Measurements from ENCODE around the gene MAP3K9. TPM values are rescaled to one million over a fixed set of nuclear protein-coding genes. Genes with fewer than 3 reads are reported as not detected.

The MAP3K9 gene
- total and polyA plus RNA-seq, 5 donors, result 1.4 to 2.5 (median 1.9) TPM

GRCh38 chr14:70722418-70722817 is 86.9 kb downstream of the MAP3K9 start:
- intact Hi-C loops (cut with DNase I), result no loop called here
- WGBS, result 80% methylated on average over 3 of the region's 3 CpGs

GRCh38 chr14:70721542-70721941 is 87.8 kb downstream of the MAP3K9 start:
- ATAC-seq (no peak), DNase-seq (no peak)
- no peak overlapping the region for H3K27ac ChIP-seq (ENCODE audit: low read length)
- H3K9me3 ChIP-seq (ENCODE audit: control insufficient read depth, low read length), result no peaks in the 10 kb centered on the region
- 47% methylated on average over 2 of the region's 2 CpGs for WGBS
- intact Hi-C loops (cut with DNase I), result no loop called here
- H3K4me3 ChIP-seq (ENCODE audit: low read length), result no peak overlapping the region
- no peaks in the 10 kb centered on the region for H3K27me3 ChIP-seq (ENCODE audit: control insufficient read depth, insufficient read depth)
- H3K4me1 ChIP-seq (ENCODE audit: control insufficient read depth, insufficient read depth, low read length), result no peaks in the 10 kb centered on the region

More at GRCh38 chr14:70722418-70722817, 86.9 kb downstream of the MAP3K9 start:
- no peak overlapping the region for H3K27ac ChIP-seq (ENCODE audit: low read length)
- no peaks in the 10 kb centered on the region for H3K9me3 ChIP-seq (ENCODE audit: control insufficient read depth, low read length)
- DNase-seq (no peak), ATAC-seq (no peak)
- H3K4me1 ChIP-seq (ENCODE audit: control insufficient read depth, insufficient read depth, low read length), result peaks cover 6% of the 10 kb centered on the region
- no peak overlapping the region for H3K4me3 ChIP-seq (ENCODE audit: low read length)
- no peaks in the 10 kb centered on the region for H3K27me3 ChIP-seq (ENCODE audit: control insufficient read depth, insufficient read depth)

GRCh38 chr14:70718383-70719118 is 90.8 kb downstream of the MAP3K9 start:
- intact Hi-C loops (cut with DNase I), result loop anchor here in 2 of 4 donors (10.0 kb wide), 2 partner anchors 94 to 96 kb away; no protein-coding TSS in a partner anchor
- H3K27me3 ChIP-seq (ENCODE audit: control insufficient read depth, insufficient read depth), result no peaks in the 10 kb centered on the region
- no peaks in the 10 kb centered on the region for H3K4me1 ChIP-seq (ENCODE audit: control insufficient read depth, insufficient read depth, low read length)
- H3K4me3 ChIP-seq (ENCODE audit: low read length), result no peak overlapping the region
- 83% methylated on average over 8 of the region's 8 CpGs for WGBS
- no peaks in the 10 kb centered on the region for H3K9me3 ChIP-seq (ENCODE audit: control insufficient read depth, low read length)
- ATAC-seq (peak in 1 of 2 donors; percentile 19), DNase-seq (no peak)
- H3K27ac ChIP-seq (ENCODE audit: low read length), result no peak overlapping the region

- WGBS, result 29% methylated on average over 1 of the region's 1 CpG
- no peak overlapping the region for H3K27ac ChIP-seq (ENCODE audit: low read length)
- no peaks in the 10 kb centered on the region for H3K4me1 ChIP-seq (ENCODE audit: control insufficient read depth, insufficient read depth, low read length)
- no peak overlapping the region for H3K4me3 ChIP-seq (ENCODE audit: low read length)
- DNase-seq (no peak), ATAC-seq (no peak)
- no peaks in the 10 kb centered on the region for H3K27me3 ChIP-seq (ENCODE audit: control insufficient read depth, insufficient read depth)
- intact Hi-C loops (cut with DNase I), result loop anchor here in 2 of 4 donors (10.0 kb wide), 2 partner anchors 92 to 98 kb away; no protein-coding TSS in a partner anchor
- H3K9me3 ChIP-seq (ENCODE audit: control insufficient read depth, low read length), result no peaks in the 10 kb centered on the region
These were observed 92.4 kb downstream of the MAP3K9 start for GRCh38 chr14:70716958-70717357.

- Histone ChIP-seq H3K4me3 (ENCODE audit: low read length) (no peak overlapping the region), H3K9me3 (ENCODE audit: control insufficient read depth, low read length) (no peaks in the 10 kb centered on the region), H3K27me3 (ENCODE audit: control insufficient read depth, insufficient read depth) (no peaks in the 10 kb centered on the region), H3K27ac (ENCODE audit: low read length) (no peak overlapping the region), H3K4me1 (ENCODE audit: control insufficient read depth, insufficient read depth, low read length) (no peaks in the 10 kb centered on the region)
- no peak for DNase-seq
- intact Hi-C loops (cut with DNase I), result loop anchor here in 2 of 4 donors (10.0 kb wide), 2 partner anchors 92 to 98 kb away; no protein-coding TSS in a partner anchor
- ATAC-seq, result no peak
- WGBS, result 26% methylated on average over 5 of the region's 5 CpGs
These were observed 92.8 kb downstream of the MAP3K9 start for GRCh38 chr14:70716483-70716882.

GRCh38 chr14:70714055-70714550 is 95.2 kb downstream of the MAP3K9 start:
- DNase-seq (no peak), ATAC-seq (peak; percentile 12 to 34)
- H3K9me3 ChIP-seq (ENCODE audit: control insufficient read depth, low read length), result no peaks in the 10 kb centered on the region
- no peak overlapping the region for H3K4me3 ChIP-seq (ENCODE audit: low read length)
- no peaks in the 10 kb centered on the region for H3K27me3 ChIP-seq (ENCODE audit: control insufficient read depth, insufficient read depth)
- no peaks in the 10 kb centered on the region for H3K4me1 ChIP-seq (ENCODE audit: control insufficient read depth, insufficient read depth, low read length)
- WGBS, result 19% methylated on average over 8 of the region's 8 CpGs
- intact Hi-C loops (cut with DNase I), result loop anchor here in 3 of 4 donors (5.0 to 10.0 kb wide), 3 partner anchors 89 to 101 kb away; no protein-coding TSS in a partner anchor
- no peak overlapping the region for H3K27ac ChIP-seq (ENCODE audit: low read length)

GRCh38 chr14:70713511-70713916 is 95.8 kb downstream of the MAP3K9 start:
- peak overlapping the region; percentile 6 for H3K27ac ChIP-seq (ENCODE audit: low read length)
- ATAC-seq (peak; percentile 82 to 91), DNase-seq (peak in 1 of 3 donors; percentile 41)
- intact Hi-C loops (cut with DNase I), result loop anchor here in 3 of 4 donors (5.0 to 10.0 kb wide), 3 partner anchors 89 to 101 kb away; no protein-coding TSS in a partner anchor
- no peaks in the 10 kb centered on the region for H3K9me3 ChIP-seq (ENCODE audit: control insufficient read depth, low read length)
- H3K4me3 ChIP-seq (ENCODE audit: low read length), result no peak overlapping the region
- H3K4me1 ChIP-seq (ENCODE audit: control insufficient read depth, insufficient read depth, low read length), result no peaks in the 10 kb centered on the region
- 25% methylated on average over 3 of the region's 3 CpGs for WGBS
- no peaks in the 10 kb centered on the region for H3K27me3 ChIP-seq (ENCODE audit: control insufficient read depth, insufficient read depth)

- H3K4me1 ChIP-seq (ENCODE audit: control insufficient read depth, insufficient read depth, low read length), result no peaks in the 10 kb centered on the region
- no peak for DNase-seq
- WGBS, result 94% methylated on average over 4 of the region's 4 CpGs
- H3K9me3 ChIP-seq (ENCODE audit: control insufficient read depth, low read length), result no peaks in the 10 kb centered on the region
- intact Hi-C loops (cut with DNase I), result loop anchor here in 3 of 4 donors (5.0 to 10.0 kb wide), 3 partner anchors 88 to 102 kb away; no protein-coding TSS in a partner anchor
- no peak for ATAC-seq
- no peak overlapping the region for H3K27ac ChIP-seq (ENCODE audit: low read length)
- no peak overlapping the region for H3K4me3 ChIP-seq (ENCODE audit: low read length)
- no peaks in the 10 kb centered on the region for H3K27me3 ChIP-seq (ENCODE audit: control insufficient read depth, insufficient read depth)
These were observed 96.2 kb downstream of the MAP3K9 start for GRCh38 chr14:70713096-70713495.

GRCh38 chr14:70711451-70711850 is 97.9 kb downstream of the MAP3K9 start:
- Histone ChIP-seq H3K9me3 (ENCODE audit: control insufficient read depth, low read length) (no peaks in the 10 kb centered on the region), H3K4me3 (ENCODE audit: low read length) (no peak overlapping the region), H3K4me1 (ENCODE audit: control insufficient read depth, insufficient read depth, low read length) (no peaks in the 10 kb centered on the region), H3K27me3 (ENCODE audit: control insufficient read depth, insufficient read depth) (no peaks in the 10 kb centered on the region), H3K27ac (ENCODE audit: low read length) (no peak overlapping the region)
- 95% methylated on average over 1 of the region's 1 CpG for WGBS
- ATAC-seq, result no peak
- intact Hi-C loops (cut with DNase I), result loop anchor here in 3 of 4 donors (5.0 to 10.0 kb wide), 3 partner anchors 87 to 103 kb away; no protein-coding TSS in a partner anchor
- no peak for DNase-seq

- DNase-seq (no peak), ATAC-seq (peak in 1 of 2 donors; percentile 77)
- H3K4me3 ChIP-seq (ENCODE audit: low read length), result no peak overlapping the region
- no peaks in the 10 kb centered on the region for H3K9me3 ChIP-seq (ENCODE audit: control insufficient read depth, low read length)
- no peaks in the 10 kb centered on the region for H3K27me3 ChIP-seq (ENCODE audit: control insufficient read depth, insufficient read depth)
- no peaks in the 10 kb centered on the region for H3K4me1 ChIP-seq (ENCODE audit: control insufficient read depth, insufficient read depth, low read length)
- 58% methylated on average over 8 of the region's 8 CpGs for WGBS
- intact Hi-C loops (cut with DNase I), result loop anchor here in 3 of 4 donors (5.0 to 10.0 kb wide), 4 partner anchors 65 to 105 kb away; partner anchors contain the start of gene TTC9 (in 1 of the 3)
- H3K27ac ChIP-seq (ENCODE audit: low read length), result no peak overlapping the region
These were observed 99.5 kb downstream of the MAP3K9 start for GRCh38 chr14:70709726-70710382.
